Peyer's patch (tissue), 4 donors: Measurements from ENCODE around the gene L3MBTL1.

Experiments
- CTCF ChIP-seq, 6 experiments: fragments of 450-650 bp in 4 of 6; fragments of 200-600 bp in 2 of 6; sonication (generic) in 1 of 6; IDR thresholded peaks; one replicate each; pipeline ENCODE4 v1.5.1; 2017 to 2019; ENCODE audit warnings: antibody characterized with exemption in 6 of 6, mild to moderate bottlenecking in 3 of 6, moderate library complexity in 1 of 6
- POLR2A ChIP-seq, 2 donors: fragments of 450-650 bp; IDR thresholded peaks; one replicate each; pipeline ENCODE4 v1.5.1; 2017; ENCODE audit warnings: antibody characterized with exemption in 2 of 2, mild to moderate bottlenecking in 2 of 2, moderate library complexity in 2 of 2

GRCh38 chr20:43506238-43506637 lies 1.3 kb upstream of the L3MBTL1 start:
- no peak for TF ChIP-seq CTCF (IDR thresholded peaks at IDR 0.05)
- TF ChIP-seq POLR2A (IDR thresholded peaks at IDR 0.05), result no peak
